ENCODE data around the gene AGMAT. TPM values are rescaled to one million over a fixed set of nuclear protein-coding genes. Genes with fewer than 3 reads are reported as not detected.
A peak's percentile ranks its signal among the peaks of the same experiment; 100 is the strongest.

Gene AGMAT
- total RNA-seq (2016; rRNA removed; fragmentation: Illumina TruSeq; extraction: Trizol) (174 and 216 TPM in 2 replicates), polyA plus RNA-seq (2011; rRNA removed) (52.6 and 59.1 TPM in 2 replicates), polyA minus RNA-seq (2011; rRNA and poly(A)+ RNA removed; ENCODE audit: low replicate concordance) (29.8 and 85.0 TPM in 2 replicates), Bru-seq, nascent RNA (percentile 95 among the genes with signal in this experiment), BruChase-seq, experiment 1, labeled RNA remaining after a 6-hour chase (percentile 91 among the genes with signal in this experiment), BruChase-seq, experiment 2, labeled RNA remaining after a 2-hour chase (percentile 85 among the genes with signal in this experiment)
- 22.0 and 25.2 TPM in 2 replicates for total RNA-seq (2016; cell fraction: cytosol; rRNA removed; fragmentation: Illumina TruSeq; extraction: Trizol; ENCODE audit: low read depth)
- 174 and 209 TPM in 2 replicates for total RNA-seq (2016; cell fraction: insoluble cytoplasmic fraction; rRNA removed; fragmentation: Illumina TruSeq; extraction: Trizol)
- total RNA-seq (2016; cell fraction: membrane; rRNA removed; fragmentation: Illumina TruSeq; extraction: Trizol), result 86.5 and 94.9 TPM in 2 replicates
- total RNA-seq (2016; cell fraction: nucleus; rRNA removed; fragmentation: Illumina TruSeq; extraction: Trizol), result 61.7 and 71.0 TPM in 2 replicates
- polyA plus RNA-seq (2011; cell fraction: cytosol; rRNA removed), result 56.4 and 64.1 TPM in 2 replicates
- polyA plus RNA-seq (2011; cell fraction: nucleus; rRNA removed), result 19.8 and 21.4 TPM in 2 replicates
- 42.6 and 66.8 TPM in 2 replicates for polyA plus RNA-seq (2012)
- 17.9 and 21.4 TPM in 2 replicates for polyA plus RNA-seq (2016; cell fraction: cytosol; fragmentation: Illumina TruSeq; extraction: Trizol; ENCODE audit: low read depth)
- polyA plus RNA-seq (2016; cell fraction: insoluble cytoplasmic fraction; fragmentation: Illumina TruSeq; extraction: Trizol; ENCODE audit: low read depth), result 174 and 175 TPM in 2 replicates
- polyA plus RNA-seq (2016; cell fraction: membrane; fragmentation: Illumina TruSeq; extraction: Trizol; ENCODE audit: low read depth), result 49.4 and 51.3 TPM in 2 replicates
- 65.8 and 75.1 TPM in 2 replicates for polyA plus RNA-seq (2016; cell fraction: nucleus; fragmentation: Illumina TruSeq; extraction: Trizol; ENCODE audit: insufficient read depth, low read depth)
- polyA minus RNA-seq (2011; cell fraction: cytosol; rRNA and poly(A)+ RNA removed), result 46.5 and 48.4 TPM in 2 replicates
- polyA minus RNA-seq (2011; cell fraction: nucleus; rRNA and poly(A)+ RNA removed), result 22.0 and 23.9 TPM in 2 replicates
- long read RNA-seq, experiment 1, transcript AGMAT-201 (7 exons, 2,500 nt), result major isoform, 195 of 226 reads
- long read RNA-seq, experiment 1, partial matches to known transcripts, result 6 of 226 reads
- long read RNA-seq, experiment 1, other reads (novel, unspliced or antisense), result 25 of 226 reads
- long read RNA-seq, experiment 2, transcript AGMAT-201 (7 exons, 2,500 nt), result major isoform, 117 of 151 reads
- long read RNA-seq, experiment 2, partial matches to known transcripts, result 22 of 151 reads
- long read RNA-seq, experiment 2, other reads (novel, unspliced or antisense), result 12 of 151 reads

GRCh38 chr1:15584489-15585363 is at the start of gene AGMAT:
Gene AGMAT, minus strand, starts transcription at chr1:15585051. Its CDS starts 84 bp downstream, at chr1:15584967.
- ATAC-seq, result peak; percentile 93
- no peaks in the 10 kb centered on the region for H3K9me3 ChIP-seq (ENCODE audit: low read length)
- TF ChIP-seq DPF2 (CRISPR knock-in tag; IDR thresholded peaks at IDR 0.05; ENCODE audit: borderline replicate concordance, low read depth) (peak; percentile 88; the same call in 1 of the 2 replicates), ZNF710 (CRISPR knock-in tag; IDR thresholded peaks at IDR 0.05; ENCODE audit: borderline replicate concordance) (0 out of 2 replicates have a peak, but pooled peaks have one; percentile 9), PCBP1 (IDR thresholded peaks at IDR 0.05; ENCODE audit: borderline replicate concordance, low read depth, low read length) (no peak), THAP7 (CRISPR knock-in tag; IDR thresholded peaks at IDR 0.05) (no peak), RAD51 (IDR thresholded peaks at IDR 0.05; ENCODE audit: borderline replicate concordance) (no peak), ZNF703 (CRISPR knock-in tag; IDR thresholded peaks at IDR 0.05; ENCODE audit: borderline replicate concordance) (no peak), RAD21 (CRISPR knock-in tag; IDR thresholded peaks at IDR 0.05) (no peak; the same call in 1 of the 2 replicates), PHF20 (CRISPR knock-in tag; IDR thresholded peaks at IDR 0.05) (0 out of 2 replicates have a peak, but pooled peaks have one; percentile 11), ZNF773 (CRISPR knock-in tag; IDR thresholded peaks at IDR 0.05; ENCODE audit: borderline replicate concordance) (peak; percentile 78; the same call in 1 of the 2 replicates), ZFP1 (CRISPR knock-in tag; IDR thresholded peaks at IDR 0.05) (peak; percentile 52; the same call in 1 of the 2 replicates), PHB2 (IDR thresholded peaks at IDR 0.05; ENCODE audit: partially characterized antibody) (no peak), ZSCAN21 (CRISPR knock-in tag; IDR thresholded peaks at IDR 0.05; ENCODE audit: borderline replicate concordance) (peak; percentile 93)

More at GRCh38 chr1:15584489-15585363, at the start of gene AGMAT:
- ChIA-PET CTCF (ENCODE audit: low intra/inter-chr PET ratio, low total read pairs) (interaction anchor here (1.1 kb wide), 1 partner anchor 10 kb away, joined by 5 read pairs; no protein-coding TSS in a partner anchor), POLR2A (interaction anchor here (0.7 to 2.7 kb wide), 12 partner anchors 8 to 151 kb away, joined by 3 to 24 read pairs (median 5); partner anchors contain the start of genes DDI2, DNAJC16 and SLC25A34)
- Histone ChIP-seq H4K20me1 (ENCODE audit: insufficient read depth, low read length) (no peaks in the 10 kb centered on the region), H2AFZ (ENCODE audit: low read length) (no peak within 1 kb of the TSS), H3K36me3 (replicated peaks in 1 of 2; ENCODE audit: control insufficient read depth in 1 of 2, insufficient read depth in 2 of 2, low read length in 2 of 2) (peaks cover 8 to 10% of the 10 kb centered on the region in 2 experiments; a peak in 4 of 5 replicates), H3K4me1 (ENCODE audit: insufficient read depth, low read length) (peaks cover 47% of the 10 kb centered on the region), H3K4me3 (replicated peaks in 1 of 3; ENCODE audit: insufficient read depth in 1 of 3, low read depth in 2 of 3, low read length in 3 of 3) (peak within 1 kb of the TSS; percentile 72 to 85 (median 84)), H3K9ac (ENCODE audit: insufficient read depth, low read depth, low read length) (peak within 1 kb of the TSS; percentile 99), H3K79me2 (ENCODE audit: insufficient read depth, low read length) (peaks cover 24% of the 10 kb centered on the region), H3K27me3 (ENCODE audit: control insufficient read depth in 1 of 2, insufficient read depth in 2 of 2, low read length in 2 of 2) (no peaks in the 10 kb centered on the region), H3K4me2 (ENCODE audit: low read depth, low read length) (peak within 1 kb of the TSS; percentile 79), H3K27ac (ENCODE audit: extremely low read length, insufficient read depth, low read length) (peak within 1 kb of the TSS; percentile 100)
- DNase-seq (ENCODE audit: low spot score) (peak; percentile 91), FAIRE-seq (peak; percentile 23)
- BruUV-seq (replicated peaks), result TSS peak; percentile 71
- in situ Hi-C loops (cut with HindIII; ENCODE audit: extremely low pct_ligation_motif_present, low pct_unique_long_range_greater_than_20kb), result no loop called here
- intact Hi-C loops (cut with micrococcal nuclease; ENCODE audit: unreplicated experiment), result loop anchor here (5.0 kb wide), 1 partner anchor 43 kb away; no protein-coding TSS in a partner anchor
- 1% methylated on average over 25 of the region's 68 CpGs for WGBS (ENCODE audit: low lambda C conversion rate)
